Mucosa of stomach (tissue), 1 donor: Measurements from ENCODE around the gene BCL3.
"Not testable (repeated sequence)": the region's sequence is repeated elsewhere in the genome, so short reads cannot be mapped to it uniquely, and the experiment has no call there.

Experiments used
- H3K27me3 ChIP-seq: one replicate; pipeline ENCODE4 v1.7.0; 2013; ENCODE audit warnings: mild to moderate bottlenecking, low read length; ENCODE audit not compliant: control insufficient read depth, insufficient read depth
- H3K36me3 ChIP-seq: one replicate; pipeline ENCODE4 v1.7.0; 2013; ENCODE audit warnings: low read length; ENCODE audit not compliant: control insufficient read depth, insufficient read depth
- H3K4me1 ChIP-seq: one replicate; pipeline ENCODE4 v1.7.0; 2013; ENCODE audit warnings: mild to moderate bottlenecking, low read length; ENCODE audit not compliant: control insufficient read depth, insufficient read depth
- H3K4me3 ChIP-seq: one replicate; pipeline ENCODE4 v1.7.0; 2013; ENCODE audit warnings: low read length
- H3K9ac ChIP-seq: one replicate; pipeline ENCODE4 v1.7.0; 2013; ENCODE audit warnings: mild to moderate bottlenecking, low read length, moderate library complexity
- H3K9me3 ChIP-seq: one replicate; pipeline ENCODE4 v1.7.0; 2013; ENCODE audit warnings: mild to moderate bottlenecking, low read length, moderate library complexity; ENCODE audit not compliant: control insufficient read depth
- donor health status: Pancreatic carcinoma.

Gene BCL3

DNA sequence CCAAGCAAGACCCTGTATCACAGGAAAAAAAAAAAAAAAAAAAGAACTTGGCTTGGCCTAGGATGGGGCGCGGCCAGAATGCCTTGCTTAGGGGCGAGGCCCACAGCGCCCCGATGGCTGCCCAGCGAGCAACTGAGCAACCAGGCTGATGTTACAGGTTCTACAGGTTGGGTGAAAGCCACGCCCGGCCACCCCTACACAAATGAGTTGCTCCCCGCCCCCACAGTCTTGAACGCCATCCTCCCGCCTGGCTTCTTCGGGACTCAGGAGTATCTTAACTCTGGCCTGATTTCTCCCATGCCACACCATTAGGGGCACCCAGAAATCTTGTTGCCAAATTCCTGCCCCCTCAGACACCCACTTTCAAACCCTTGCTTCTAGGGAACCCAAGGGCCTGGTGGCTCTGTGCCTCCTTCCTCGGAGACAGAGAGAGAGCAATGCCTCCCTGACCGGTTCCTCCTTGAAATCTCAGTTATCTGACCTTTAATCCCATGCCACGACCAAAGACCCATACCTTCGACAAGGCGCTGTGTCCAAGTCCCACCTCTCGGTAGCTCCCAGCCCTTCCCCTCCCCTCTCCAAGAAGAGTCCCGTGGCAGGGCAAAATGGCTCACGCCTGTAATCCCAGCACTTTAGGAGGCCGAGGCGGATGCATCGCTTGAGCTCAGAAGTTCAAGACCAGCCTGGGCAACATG lies 28.0 kb downstream of the BCL3 start:
- H3K4me1 ChIP-seq, result peaks cover 35% of the 10 kb centered on the region
- H3K9ac ChIP-seq, result peak overlapping the region; percentile 90
- H3K27me3 ChIP-seq, result no peaks in the 10 kb centered on the region
- no peak overlapping the region for H3K4me3 ChIP-seq
- H3K9me3 ChIP-seq, result no peaks in the 10 kb centered on the region
- H3K36me3 ChIP-seq, result no peaks in the 10 kb centered on the region

DNA sequence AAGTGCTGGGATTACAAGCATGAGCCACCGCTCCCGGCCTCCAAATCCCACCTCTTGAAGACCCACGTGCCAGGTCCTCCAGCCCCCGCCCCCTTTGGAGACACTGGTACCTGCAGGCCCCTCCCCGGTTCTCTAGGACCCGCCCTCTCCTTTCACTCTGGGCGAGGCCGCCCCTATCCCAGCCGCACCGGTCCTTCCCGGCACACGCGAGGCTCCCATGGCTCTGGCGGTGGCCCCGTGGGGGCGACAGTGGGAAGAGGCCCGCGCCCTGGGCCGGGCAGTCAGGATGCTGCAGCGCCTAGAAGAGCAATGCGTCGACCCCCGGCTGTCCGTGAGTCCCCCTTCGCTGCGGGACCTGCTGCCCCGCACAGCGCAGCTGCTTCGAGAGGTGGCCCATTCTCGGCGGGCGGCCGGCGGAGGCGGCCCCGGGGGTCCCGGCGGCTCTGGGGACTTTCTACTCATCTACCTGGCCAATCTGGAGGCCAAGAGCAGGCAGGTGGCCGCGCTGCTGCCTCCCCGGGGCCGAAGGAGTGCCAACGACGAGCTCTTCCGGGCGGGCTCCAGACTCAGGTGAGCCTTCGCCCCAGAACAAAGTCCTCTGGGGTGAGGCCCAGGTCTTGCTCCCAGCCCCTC lies 29.3 kb downstream of the BCL3 start, which contains the start of gene CBLC:
CBLC (plus strand) TSS at position 176 of the 633 bp plus-strand sequence; CDS start at position 218, 42 bp downstream.
- Histone ChIP-seq H3K36me3 (no peaks in the 10 kb centered on the region), H3K4me1 (peaks cover 35% of the 10 kb centered on the region), H3K4me3 (peak within 1 kb of the TSS; percentile 41), H3K9ac (peak within 1 kb of the TSS; percentile 90), H3K27me3 (no peaks in the 10 kb centered on the region), H3K9me3 (no peaks in the 10 kb centered on the region)

- Histone ChIP-seq H3K4me3 (no peak overlapping the region), H3K4me1 (peaks cover 32% of the 10 kb centered on the region), H3K9ac (no peak overlapping the region), H3K27me3 (no peaks in the 10 kb centered on the region), H3K36me3 (no peaks in the 10 kb centered on the region), H3K9me3 (no peaks in the 10 kb centered on the region)
These were observed 30.6 kb downstream of the BCL3 start for GRCh38 chr19:44779150-44779549.

GRCh38 chr19:44781694-44782093 lies 33.2 kb downstream of the BCL3 start:
- not testable (repeated sequence) for H3K36me3 ChIP-seq, H3K9ac ChIP-seq, H3K9me3 ChIP-seq, H3K4me3 ChIP-seq, H3K27me3 ChIP-seq
- peaks cover 26% of the 10 kb centered on the region for H3K4me1 ChIP-seq

DNA sequence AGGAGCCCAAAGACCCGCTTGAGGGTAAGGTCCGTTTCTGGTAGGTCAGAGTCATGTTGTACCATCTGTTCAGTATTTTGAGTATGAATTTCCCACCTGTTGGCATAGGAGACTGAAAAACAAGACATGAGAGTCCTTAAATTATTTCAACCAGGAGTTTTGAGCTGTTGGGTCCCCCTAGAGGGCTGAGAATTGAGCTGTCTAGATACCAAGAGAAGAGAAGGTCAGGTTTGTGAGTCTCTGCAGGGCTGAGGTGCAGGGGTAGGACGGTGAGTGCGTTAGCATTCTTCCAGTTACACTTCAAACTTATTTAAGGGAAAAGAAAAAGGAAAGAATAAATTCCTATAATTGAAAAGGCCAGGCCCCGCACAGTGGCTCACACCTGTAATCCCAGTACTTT lies 34.2 kb downstream of the BCL3 start:
- no peak overlapping the region for H3K4me3 ChIP-seq
- no peak overlapping the region for H3K9ac ChIP-seq
- H3K9me3 ChIP-seq, result no peaks in the 10 kb centered on the region
- H3K4me1 ChIP-seq, result peaks cover 20% of the 10 kb centered on the region
- no peaks in the 10 kb centered on the region for H3K36me3 ChIP-seq
- no peaks in the 10 kb centered on the region for H3K27me3 ChIP-seq

DNA sequence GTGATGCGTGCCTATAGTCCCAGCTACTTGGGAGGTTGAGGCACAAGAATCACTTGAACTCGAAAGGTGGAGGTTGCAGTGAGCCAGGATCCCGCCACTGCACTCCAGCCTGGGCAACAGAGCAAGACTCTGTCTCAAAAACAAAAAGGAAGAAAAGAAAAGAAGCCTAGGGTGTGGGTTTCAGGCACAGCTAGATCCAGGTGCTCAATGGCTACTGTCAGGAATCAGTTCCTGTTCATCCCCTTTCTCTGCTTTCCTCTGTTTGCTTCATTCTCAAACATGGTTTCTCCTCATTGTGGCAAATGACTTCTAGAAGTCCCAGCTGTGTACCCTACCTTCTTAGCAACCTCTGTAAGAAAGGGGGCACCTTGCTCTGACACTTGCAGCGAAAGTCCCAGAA lies 35.0 kb downstream of the BCL3 start:
- no peak overlapping the region for H3K4me3 ChIP-seq
- H3K36me3 ChIP-seq, result no peaks in the 10 kb centered on the region
- no peaks in the 10 kb centered on the region for H3K9me3 ChIP-seq
- H3K9ac ChIP-seq, result no peak overlapping the region
- H3K4me1 ChIP-seq, result peaks cover 20% of the 10 kb centered on the region
- no peaks in the 10 kb centered on the region for H3K27me3 ChIP-seq

- H3K36me3 ChIP-seq, result no peaks in the 10 kb centered on the region
- peaks cover 12% of the 10 kb centered on the region for H3K4me1 ChIP-seq
- no peaks in the 10 kb centered on the region for H3K9me3 ChIP-seq
- no peak overlapping the region for H3K4me3 ChIP-seq
- no peaks in the 10 kb centered on the region for H3K27me3 ChIP-seq
- no peak overlapping the region for H3K9ac ChIP-seq
These were observed 36.8 kb downstream of the BCL3 start for GRCh38 chr19:44785271-44785670.

DNA sequence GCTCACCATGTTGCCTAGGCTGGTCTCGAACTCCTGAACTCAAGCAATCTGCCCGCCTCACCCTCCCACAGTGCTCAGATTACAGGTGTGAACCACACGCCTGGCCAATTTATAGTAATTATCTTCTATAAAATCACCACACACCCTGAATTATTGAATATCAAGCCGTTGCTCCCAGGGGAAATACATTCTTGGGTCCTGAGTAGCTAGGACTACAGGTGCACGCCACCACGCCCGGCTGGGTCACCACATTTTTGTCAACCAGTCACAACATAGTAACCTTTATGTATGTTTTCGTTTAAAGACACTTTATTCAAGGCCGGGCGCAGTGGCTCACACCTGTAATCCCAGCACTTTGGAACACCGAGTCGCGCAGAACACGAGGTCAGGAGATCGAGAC lies 37.5 kb downstream of the BCL3 start:
- H3K9ac ChIP-seq, result no peak overlapping the region
- peaks cover 7% of the 10 kb centered on the region for H3K4me1 ChIP-seq
- no peaks in the 10 kb centered on the region for H3K27me3 ChIP-seq
- H3K9me3 ChIP-seq, result no peaks in the 10 kb centered on the region
- no peaks in the 10 kb centered on the region for H3K36me3 ChIP-seq
- H3K4me3 ChIP-seq, result no peak overlapping the region

DNA sequence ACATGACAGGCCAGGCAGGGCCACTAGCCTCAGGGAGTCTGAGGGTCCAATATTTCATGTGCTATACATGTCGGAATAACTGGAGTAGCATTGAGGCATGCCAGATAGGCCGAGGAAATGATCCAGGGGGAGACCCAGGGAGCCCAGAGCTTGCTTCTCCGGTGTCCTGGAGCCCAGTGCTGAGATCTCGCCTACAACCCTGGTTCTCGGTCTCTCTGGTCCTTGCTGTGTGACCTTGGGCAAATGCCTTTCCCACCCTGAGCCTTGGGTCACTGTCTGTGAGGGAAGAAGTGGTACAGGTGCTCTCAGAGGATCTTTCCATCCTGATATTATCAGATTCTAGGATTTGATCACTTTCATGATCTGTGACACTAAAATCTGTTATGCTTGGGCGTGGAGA lies 40.5 kb downstream of the BCL3 start:
- Histone ChIP-seq H3K36me3 (peaks cover 5% of the 10 kb centered on the region), H3K4me3 (no peak overlapping the region), H3K27me3 (no peaks in the 10 kb centered on the region), H3K9me3 (no peaks in the 10 kb centered on the region), H3K4me1 (peaks cover 4% of the 10 kb centered on the region), H3K9ac (no peak overlapping the region)

- peaks cover 5% of the 10 kb centered on the region for H3K36me3 ChIP-seq
- H3K9ac ChIP-seq, result no peak overlapping the region
These were observed 41.5 kb downstream of the BCL3 start for GRCh38 chr19:44789943-44790483.

GRCh38 chr19:44792281-44792680 lies 43.8 kb downstream of the BCL3 start:
- Histone ChIP-seq H3K9me3 (no peaks in the 10 kb centered on the region), H3K36me3 (peaks cover 10% of the 10 kb centered on the region), H3K9ac (no peak overlapping the region), H3K27me3 (no peaks in the 10 kb centered on the region), H3K4me1 (peaks cover 13% of the 10 kb centered on the region), H3K4me3 (no peak overlapping the region)

More at GRCh38 chr19:44789943-44790483, 41.5 kb downstream of the BCL3 start:
- no peaks in the 10 kb centered on the region for H3K27me3 ChIP-seq
- H3K4me1 ChIP-seq, result no peaks in the 10 kb centered on the region
- H3K9me3 ChIP-seq, result no peaks in the 10 kb centered on the region
- no peak overlapping the region for H3K4me3 ChIP-seq

DNA sequence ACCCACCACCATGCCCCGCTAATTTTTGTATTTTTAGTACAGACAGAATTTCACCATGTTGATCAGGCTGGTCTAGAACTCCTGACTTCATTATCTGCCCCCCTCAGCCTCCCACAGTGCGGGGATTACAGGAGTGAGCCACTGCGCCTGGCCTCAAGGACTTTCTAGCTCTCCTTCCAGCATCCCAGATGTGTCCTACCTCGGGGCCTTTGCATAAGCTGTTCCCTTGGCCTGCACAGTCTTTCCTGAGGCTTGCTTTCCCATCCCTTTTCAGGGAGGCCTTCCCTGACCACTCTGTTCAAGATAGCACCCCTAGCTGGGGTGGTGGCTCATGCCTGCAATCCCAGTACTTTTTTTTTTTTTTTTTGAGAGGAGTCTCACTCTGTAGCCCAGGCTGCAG lies 46.1 kb downstream of the BCL3 start:
- Histone ChIP-seq H3K4me3 (no peak overlapping the region), H3K9ac (no peak overlapping the region), H3K4me1 (peaks cover 13% of the 10 kb centered on the region), H3K36me3 (peaks cover 10% of the 10 kb centered on the region), H3K9me3 (no peaks in the 10 kb centered on the region), H3K27me3 (no peaks in the 10 kb centered on the region)
